Measurements from ENCODE around the gene UNC13A. TPM values are rescaled to one million over a fixed set of nuclear protein-coding genes. Genes with fewer than 3 reads are reported as not detected.

The UNC13A gene
- total and polyA plus RNA-seq, 2 of the 13 experiments (the other 11 are each of a cell fraction or from before 2014, with no cell fraction given), result 0.11 to 0.45 TPM

- no TSS peak for BruUV-seq (replicated peaks)
- peak overlapping the region in 2 of 3 experiments; percentile 4 to 60; a peak in 3 of 6 replicates for H3K4me3 ChIP-seq (replicated peaks in 1 of 3; ENCODE audit: insufficient read depth in 1 of 3, low read depth in 2 of 3, low read length in 3 of 3)
- POLR2A ChIA-PET, result interaction anchor here (1.4 kb wide), 1 partner anchor 11 kb away, joined by 11 read pairs; no protein-coding TSS in a partner anchor
- H3K4me2 ChIP-seq (ENCODE audit: low read depth, low read length), result peak overlapping the region; percentile 78
- H3K36me3 ChIP-seq (replicated peaks in 1 of 2; ENCODE audit: control insufficient read depth in 1 of 2, insufficient read depth in 2 of 2, low read length in 2 of 2), result no peaks in the 10 kb centered on the region
- intact Hi-C loops (cut with micrococcal nuclease; ENCODE audit: unreplicated experiment) (no loop called here), in situ Hi-C loops (cut with HindIII; ENCODE audit: extremely low pct_ligation_motif_present, low pct_unique_long_range_greater_than_20kb) (no loop called here)
- FAIRE-seq (no peak), ATAC-seq (peak; percentile 41), DNase-seq (ENCODE audit: low spot score) (peak; percentile 44)
- H3K4me1 ChIP-seq (ENCODE audit: insufficient read depth, low read length), result peaks cover 18% of the 10 kb centered on the region
- no peaks in the 10 kb centered on the region; a peak in 1 of 5 replicates for H3K27me3 ChIP-seq (ENCODE audit: control insufficient read depth in 1 of 2, insufficient read depth in 2 of 2, low read length in 2 of 2)
- no peak overlapping the region for H2AFZ ChIP-seq (ENCODE audit: low read length)
- H3K9me3 ChIP-seq (ENCODE audit: low read length), result no peaks in the 10 kb centered on the region
- no peaks in the 10 kb centered on the region for H4K20me1 ChIP-seq (ENCODE audit: insufficient read depth, low read length)
- H3K27ac ChIP-seq (ENCODE audit: extremely low read length, insufficient read depth, low read length), result no peak overlapping the region
- CTCF ChIA-PET (ENCODE audit: low intra/inter-chr PET ratio, low total read pairs), result no interaction called here
- H3K9ac ChIP-seq (ENCODE audit: insufficient read depth, low read depth, low read length), result no peak overlapping the region
- no peaks in the 10 kb centered on the region for H3K79me2 ChIP-seq (ENCODE audit: insufficient read depth, low read length)
- WGBS (ENCODE audit: low lambda C conversion rate), result 21% methylated on average over 23 of the region's 28 CpGs
- TF ChIP-seq MEIS1 (CRISPR knock-in tag; IDR thresholded peaks at IDR 0.05; ENCODE audit: borderline replicate concordance), result no peak
- TF ChIP-seq ZFP36 (IDR thresholded peaks at IDR 0.05; ENCODE audit: borderline replicate concordance, low read depth, low read length, partially characterized antibody), result no peak
- TF ChIP-seq EEA1 (CRISPR knock-in tag; IDR thresholded peaks at IDR 0.05; ENCODE audit: borderline replicate concordance), result no peak
- TF ChIP-seq SPEN (CRISPR knock-in tag; IDR thresholded peaks at IDR 0.05; ENCODE audit: low read depth), result no peak
- no peak for TF ChIP-seq ZMYM4 (CRISPR knock-in tag; IDR thresholded peaks at IDR 0.05)
- TF ChIP-seq CC2D1A (CRISPR knock-in tag; IDR thresholded peaks at IDR 0.05), result no peak
- no peak for TF ChIP-seq PAX8 (CRISPR knock-in tag; IDR thresholded peaks at IDR 0.05; ENCODE audit: borderline replicate concordance)
- TF ChIP-seq SETDB1 (CRISPR knock-in tag; IDR thresholded peaks at IDR 0.05; ENCODE audit: borderline replicate concordance), result no peak
- peak; percentile 89 for TF ChIP-seq PBX2 (CRISPR knock-in tag; IDR thresholded peaks at IDR 0.05)
- TF ChIP-seq KLF12 (CRISPR knock-in tag; IDR thresholded peaks at IDR 0.05; ENCODE audit: borderline replicate concordance), result no peak
- TF ChIP-seq IKZF5 (CRISPR knock-in tag; IDR thresholded peaks at IDR 0.05), result no peak
- peak; percentile 35; the same call in 1 of the 2 replicates for TF ChIP-seq ARID4A (CRISPR knock-in tag; IDR thresholded peaks at IDR 0.05; ENCODE audit: borderline replicate concordance)
- no peak for TF ChIP-seq SAFB2 (CRISPR knock-in tag; IDR thresholded peaks at IDR 0.05; ENCODE audit: borderline replicate concordance, low read depth)
These were observed 71.0 kb downstream of the UNC13A start for GRCh38 chr19:17616961-17617806.

Data from HepG2 (cell line).